GM23338 (cell line): ENCODE results near the gene PIK3CG. TPM values are rescaled to one million over a fixed set of nuclear protein-coding genes. Genes with fewer than 3 reads are reported as not detected.

ENCODE experiments used
- ATAC-seq: fragments of 200-7000 bp; cut with Tn5 transposase; 3 replicates; pipeline ENCODE4 v1.9.1; 2020
- DNase-seq: peaks from one replicate; pipeline ENCODE4 v3.0.0-alpha.2; 2015; ENCODE audit warnings: low spot score
- H2AFZ ChIP-seq: fragments of 200-600 bp; sonication (generic); 2 replicates; pipeline ENCODE4 v1.8.0; 2016; ENCODE audit warnings: antibody characterized with exemption, mild to moderate bottlenecking, moderate library complexity
- H3F3A ChIP-seq: fragments of 200-600 bp; sonication (generic); replicated peaks from 2 replicates; pipeline ENCODE4 v1.8.0; 2017; ENCODE audit warnings: antibody characterized with exemption, mixed run types, low read depth
- H3K27ac ChIP-seq: fragments of 200-600 bp; sonication (generic); 2 replicates; pipeline ENCODE4 v1.6.1; 2016; ENCODE audit warnings: low read depth
- H3K27me3 ChIP-seq: fragments of 200-600 bp; sonication (generic); 2 replicates; pipeline ENCODE4 v1.8.0; 2016; ENCODE audit warnings: mild to moderate bottlenecking, mixed run types, moderate library complexity; ENCODE audit not compliant: insufficient read depth
- H3K36me3 ChIP-seq: fragments of 200-600 bp; sonication (generic); 2 replicates; pipeline ENCODE4 v1.8.0; 2016; ENCODE audit warnings: mild to moderate bottlenecking; ENCODE audit not compliant: insufficient read depth
- H3K4me1 ChIP-seq: fragments of 200-600 bp; sonication (generic); 2 replicates; pipeline ENCODE4 v1.8.0; 2016; ENCODE audit warnings: mild to moderate bottlenecking, moderate library complexity; ENCODE audit not compliant: insufficient read depth
- H3K4me2 ChIP-seq: fragments of 200-600 bp; sonication (generic); 2 replicates; pipeline ENCODE4 v1.7.1; 2017; ENCODE audit warnings: mixed run types
- H3K4me3 ChIP-seq: fragments of 200-600 bp; sonication (generic); 2 replicates; pipeline ENCODE4 v1.6.1; 2016; ENCODE audit warnings: mixed run types
- H3K79me2 ChIP-seq: fragments of 200-600 bp; sonication (generic); replicated peaks from 2 replicates; pipeline ENCODE4 v1.8.0; 2017; ENCODE audit warnings: mild to moderate bottlenecking; ENCODE audit not compliant: insufficient read depth
- H3K9me2 ChIP-seq: fragments of 200-600 bp; sonication (generic); 2 replicates; pipeline ENCODE4 v1.8.0; 2017; ENCODE audit not compliant: insufficient read depth
- H4K20me1 ChIP-seq: fragments of 200-600 bp; sonication (generic); replicated peaks from 2 replicates; pipeline ENCODE4 v1.8.0; 2017; ENCODE audit warnings: mild to moderate bottlenecking; ENCODE audit not compliant: insufficient read depth
- H3K27ac Mint-ChIP-seq: 2 replicates; pipeline ENCODE4 v1.8.0; 2020; ENCODE audit warnings: inconsistent platforms, mild to moderate bottlenecking, moderate library complexity, mixed read lengths
- H3K27me3 Mint-ChIP-seq: 3 replicates; pipeline ENCODE4 v1.8.0; 2022; ENCODE audit warnings: low read depth, mild to moderate bottlenecking, moderate library complexity, mixed read lengths, inconsistent platforms; ENCODE audit not compliant: insufficient read depth, poor library complexity
- H3K36me3 Mint-ChIP-seq: 3 replicates; pipeline ENCODE4 v1.8.0; 2021; ENCODE audit warnings: low read depth, mild to moderate bottlenecking, inconsistent platforms, moderate library complexity, mixed read lengths
- H3K4me1 Mint-ChIP-seq: 3 replicates; pipeline ENCODE4 v1.8.0; 2020; ENCODE audit warnings: mild to moderate bottlenecking, inconsistent platforms, mixed read lengths
- H3K4me3 Mint-ChIP-seq: 3 replicates; pipeline ENCODE4 v1.8.0; 2021; ENCODE audit warnings: moderate library complexity, mild to moderate bottlenecking, inconsistent platforms, mixed read lengths
- H3K9me3 Mint-ChIP-seq: 3 replicates; pipeline ENCODE4 v1.8.0; 2020; ENCODE audit warnings: moderate library complexity, mild to moderate bottlenecking, inconsistent platforms, mixed read lengths
- CREB1 ChIP-seq: fragments of 250-450 bp; sonication (Bioruptor Pico); IDR thresholded peaks from 2 replicates; pipeline ENCODE4 v1.5.0; 2020; ENCODE audit warnings: low read depth, mild to moderate bottlenecking, moderate library complexity
- EZH2 ChIP-seq: fragments of 200-600 bp; sonication (generic); IDR thresholded peaks from one replicate; pipeline ENCODE4 v1.8.0; 2017; ENCODE audit warnings: antibody characterized with exemption, mild to moderate bottlenecking, low read depth; ENCODE audit not compliant: unreplicated experiment
- EZH2phosphoT487 ChIP-seq: fragments of 200-600 bp; sonication (generic); IDR thresholded peaks from one replicate; pipeline ENCODE4 v1.8.1; 2018; ENCODE audit warnings: antibody characterized with exemption; ENCODE audit not compliant: unreplicated experiment
- JUNB ChIP-seq: IDR thresholded peaks from one replicate; pipeline ENCODE4 v1.6.1; 2016; ENCODE audit warnings: antibody characterized with exemption; ENCODE audit not compliant: unreplicated experiment
- NANOG ChIP-seq: IDR thresholded peaks from 2 replicates; pipeline ENCODE4 v1.6.1; 2016; ENCODE audit warnings: antibody characterized with exemption, borderline replicate concordance
- POLR2AphosphoS5 ChIP-seq: IDR thresholded peaks from 2 replicates; pipeline ENCODE4 v1.6.1; 2016; ENCODE audit warnings: antibody characterized with exemption, low read depth
- STAT1 ChIP-seq: IDR thresholded peaks from one replicate; pipeline ENCODE4 v1.6.1; 2016; ENCODE audit warnings: antibody characterized with exemption; ENCODE audit not compliant: unreplicated experiment
- ZNF331 ChIP-seq: fragments of 250-450 bp; sonication (Bioruptor Pico); IDR thresholded peaks from 2 replicates; pipeline ENCODE4 v1.5.0; 2020; ENCODE audit warnings: low read depth, mild to moderate bottlenecking, moderate library complexity
- polyA plus RNA-seq: library from polyadenylated mRNA; unstranded; fragments of >200 nt; fragmentation: Nextera tagmentation; extraction: Ambion mirVana; gene quantifications from 2 replicates; pipeline ENCODE4 v1.2.1, GENCODE V29; 2016
- total RNA-seq: library from RNA; depleted of rRNA; stranded (reverse); fragments of >200 nt; shearing (Covaris generic); gene quantifications from 2 replicates; pipeline ENCODE4 v1.2.3, GENCODE V29; 2014
- TF ChIP-seq, protein P1 (sequence below), 2 experiments: fragments of 200-600 bp in 1 of 2; sonication (generic) in 1 of 2; conservative IDR thresholded peaks; 2 replicates each; pipeline versions ENCODE4 v1.5.1 to v1.6.1; 2016 to 2017; ENCODE audit warnings: antibody characterized with exemption in 2 of 2, low read depth in 2 of 2, mild to moderate bottlenecking in 2 of 2, moderate library complexity in 1 of 2

PIK3CG gene
- total and polyA plus RNA-seq, 2 experiments from 2014 or later = not detected

GRCh38 chr7:106952001-106952657 is 87.0 kb downstream of the PIK3CG start:
- no peak for ATAC-seq
- Histone ChIP-seq H2AFZ (no peak overlapping the region), H4K20me1 (no peaks in the 10 kb centered on the region), H3K79me2 (no peaks in the 10 kb centered on the region), H3K4me2 (no peak overlapping the region), H3K4me1 (peaks cover 16% of the 10 kb centered on the region), H3K9me2 (peaks cover 11% of the 10 kb centered on the region), H3K4me3 (no peak overlapping the region), H3K27ac (no peak overlapping the region), H3K27me3 (no peaks in the 10 kb centered on the region), H3F3A (no peaks in the 10 kb centered on the region), H3K36me3 (no peaks in the 10 kb centered on the region)
- Mint-ChIP-seq H3K4me3 (no peak overlapping the region), H3K9me3 (no peaks in the 10 kb centered on the region; the same call in 2 of the 3 replicates), H3K27me3 (no peaks in the 10 kb centered on the region), H3K4me1 (peaks cover 22% of the 10 kb centered on the region), H3K27ac (no peak overlapping the region), H3K36me3 (no peaks in the 10 kb centered on the region)
- DNase-seq = no peak
- TF ChIP-seq ZNF331 (CRISPR knock-in tag) (no peak), JUNB (no peak), STAT1 (no peak), POLR2AphosphoS5 (no peak)

DNA sequence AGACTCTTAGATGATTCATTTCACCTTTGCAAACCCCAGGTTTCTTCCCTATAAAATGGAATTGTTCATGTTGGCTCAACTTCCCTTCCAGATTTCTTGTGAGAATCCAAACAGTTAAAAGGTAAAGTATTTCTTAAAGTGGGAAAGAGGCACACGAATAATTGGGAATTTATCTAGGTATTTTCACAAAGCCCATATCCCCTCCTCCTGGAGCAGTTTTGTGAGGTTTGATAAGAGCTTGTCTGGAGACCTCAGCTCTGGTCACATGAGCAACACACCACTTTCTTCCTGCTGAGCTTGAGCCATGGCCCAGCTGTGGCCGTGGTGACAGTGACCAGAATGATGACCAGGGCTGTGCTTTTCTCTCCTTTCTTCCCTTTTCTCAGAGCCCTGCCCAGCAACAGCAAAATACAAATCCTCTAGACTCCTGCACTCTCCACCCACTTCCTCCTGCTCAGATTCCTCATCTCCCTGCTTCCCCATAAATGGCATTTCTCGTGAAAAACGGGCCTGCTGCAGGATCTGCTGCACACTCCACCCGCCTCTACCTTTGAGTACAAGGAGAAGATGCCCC is 87.7 kb downstream of the PIK3CG start:
- Histone ChIP-seq H4K20me1 (no peaks in the 10 kb centered on the region), H3K4me1 (peaks cover 12% of the 10 kb centered on the region), H3K79me2 (no peaks in the 10 kb centered on the region), H3F3A (no peaks in the 10 kb centered on the region), H3K27me3 (no peaks in the 10 kb centered on the region), H3K9me2 (peaks cover 11% of the 10 kb centered on the region), H3K4me2 (no peak overlapping the region), H3K4me3 (no peak overlapping the region), H3K27ac (no peak overlapping the region), H2AFZ (0 out of 2 replicates have a peak overlapping the region, but pooled peaks have one; percentile 1), H3K36me3 (no peaks in the 10 kb centered on the region)
- peak overlapping the region; percentile 36; the same call in 1 of the 2 replicates for H3K27ac Mint-ChIP-seq
- no peak for TF ChIP-seq NANOG
- no peak for TF ChIP-seq CREB1 (CRISPR knock-in tag)
- no peak for TF ChIP-seq POLR2AphosphoS5
- no peak for TF ChIP-seq EZH2phosphoT487
- no peak for TF ChIP-seq STAT1
- TF ChIP-seq, protein P1, sequence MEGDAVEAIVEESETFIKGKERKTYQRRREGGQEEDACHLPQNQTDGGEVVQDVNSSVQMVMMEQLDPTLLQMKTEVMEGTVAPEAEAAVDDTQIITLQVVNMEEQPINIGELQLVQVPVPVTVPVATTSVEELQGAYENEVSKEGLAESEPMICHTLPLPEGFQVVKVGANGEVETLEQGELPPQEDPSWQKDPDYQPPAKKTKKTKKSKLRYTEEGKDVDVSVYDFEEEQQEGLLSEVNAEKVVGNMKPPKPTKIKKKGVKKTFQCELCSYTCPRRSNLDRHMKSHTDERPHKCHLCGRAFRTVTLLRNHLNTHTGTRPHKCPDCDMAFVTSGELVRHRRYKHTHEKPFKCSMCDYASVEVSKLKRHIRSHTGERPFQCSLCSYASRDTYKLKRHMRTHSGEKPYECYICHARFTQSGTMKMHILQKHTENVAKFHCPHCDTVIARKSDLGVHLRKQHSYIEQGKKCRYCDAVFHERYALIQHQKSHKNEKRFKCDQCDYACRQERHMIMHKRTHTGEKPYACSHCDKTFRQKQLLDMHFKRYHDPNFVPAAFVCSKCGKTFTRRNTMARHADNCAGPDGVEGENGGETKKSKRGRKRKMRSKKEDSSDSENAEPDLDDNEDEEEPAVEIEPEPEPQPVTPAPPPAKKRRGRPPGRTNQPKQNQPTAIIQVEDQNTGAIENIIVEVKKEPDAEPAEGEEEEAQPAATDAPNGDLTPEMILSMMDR (conservative IDR thresholded peaks at IDR 0.05; ENCODE audit: low read depth in 2 of 2) = no peak
- no peak for TF ChIP-seq EZH2
- no peak for TF ChIP-seq JUNB
- no peaks in the 10 kb centered on the region for H3K36me3 Mint-ChIP-seq
- H3K9me3 Mint-ChIP-seq = no peaks in the 10 kb centered on the region; the same call in 2 of the 3 replicates
- peaks cover 21% of the 10 kb centered on the region for H3K4me1 Mint-ChIP-seq
- H3K27me3 Mint-ChIP-seq = no peaks in the 10 kb centered on the region
- no peak overlapping the region for H3K4me3 Mint-ChIP-seq
- DNase-seq (no peak), ATAC-seq (no peak)
